GM12892 (cell line): ENCODE measurements around the gene METTL21C.

Experiments
- POLR2A ChIP-seq: IDR thresholded peaks from 2 replicates; pipeline ENCODE4 v1.6.1; 2011; ENCODE audit warnings: low read depth, low read length, control low read depth
- POLR2AphosphoS5 ChIP-seq: IDR thresholded peaks from 2 replicates; pipeline ENCODE4 v1.6.1; 2011; ENCODE audit warnings: low read depth, low read length, control low read depth
- TAF1 ChIP-seq: IDR thresholded peaks from 2 replicates; pipeline ENCODE4 v1.6.1; 2011; ENCODE audit warnings: low read depth, mild to moderate bottlenecking, control low read depth, low read length, borderline replicate concordance

DNA sequence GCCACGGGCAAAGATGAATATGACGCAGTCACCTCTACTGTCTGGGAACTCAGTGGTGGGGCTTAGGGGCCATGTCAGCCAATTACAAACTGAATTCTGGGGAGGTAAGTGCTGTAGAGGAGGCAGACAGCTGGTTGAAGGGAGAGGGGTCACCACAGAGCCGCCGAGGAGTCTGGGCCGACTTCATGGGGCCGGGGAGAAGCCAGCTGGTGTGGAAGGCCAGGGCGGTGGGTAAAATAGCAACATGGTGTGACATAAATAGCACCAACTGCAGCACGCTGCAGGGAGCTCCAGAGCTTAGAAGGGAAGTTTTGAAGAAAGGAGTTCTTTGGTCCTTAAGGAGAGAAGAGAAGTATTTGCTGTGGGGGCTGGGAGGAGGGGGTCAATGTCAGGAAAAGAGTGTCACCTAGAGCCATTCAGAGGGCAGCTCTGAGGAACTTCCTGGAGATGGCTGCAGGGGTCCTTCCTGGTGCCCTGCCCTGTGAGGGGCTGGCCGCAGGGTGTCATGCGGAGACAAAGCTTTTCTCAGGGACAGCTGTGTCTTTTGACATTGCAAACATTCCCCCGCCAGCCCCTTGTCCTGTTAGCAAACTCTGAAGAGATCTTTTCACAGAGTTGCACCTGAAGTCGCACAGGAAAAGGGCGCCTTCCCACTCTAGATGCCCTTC, 6.4 kb downstream of the METTL21C start:
- no peak for TF ChIP-seq POLR2A
- no peak for TF ChIP-seq POLR2AphosphoS5
- TF ChIP-seq TAF1: no peak
